Breast epithelium (tissue), 4 donors: ENCODE results near the gene FGF11. TPM values are rescaled to one million over a fixed set of nuclear protein-coding genes. Genes with fewer than 3 reads are reported as not detected.

Source experiments
- DNase-seq, 2 donors: peaks; one replicate each; pipeline ENCODE4 v3.0.0-alpha.2; 2019; ENCODE audit warnings: low spot score in 2 of 2
- H3K27ac ChIP-seq, 2 donors: fragments of 200-600 bp; sonication (generic) in 1 of 2; one replicate each; pipeline ENCODE4 v1.5.1; 2016 to 2019; ENCODE audit warnings: mild to moderate bottlenecking in 1 of 2
- H3K27me3 ChIP-seq, 2 donors: fragments of 200-600 bp; sonication (generic) in 1 of 2; one replicate each; pipeline versions ENCODE4 v1.5.1 to v1.6.0; 2017 to 2019; ENCODE audit warnings: control low read depth in 1 of 2, mild to moderate bottlenecking in 1 of 2
- H3K36me3 ChIP-seq: fragments of 200-600 bp; one replicate; pipeline ENCODE4 v1.5.1; 2019
- H3K4me1 ChIP-seq, 2 donors: fragments of 200-600 bp; sonication (generic); one replicate each; pipeline ENCODE4 v1.5.1; 2016 to 2019; ENCODE audit warnings: control low read depth in 1 of 2
- H3K4me3 ChIP-seq, 3 donors: fragments of 200-600 bp; sonication (generic); 1 replicate in 2 of 3; 2 replicates in 1 of 3; pipeline ENCODE4 v1.5.1; 2016 to 2019; ENCODE audit warnings: mild to moderate bottlenecking in 3 of 3, moderate library complexity in 2 of 3
- H3K9me3 ChIP-seq, 2 donors: fragments of 200-600 bp; sonication (generic) in 1 of 2; one replicate each; pipeline ENCODE4 v1.5.1; 2016 to 2019; ENCODE audit warnings: control low read depth in 1 of 2
- CTCF ChIP-seq, 3 donors: fragments of 450-650 bp; IDR thresholded peaks; one replicate each; pipeline ENCODE4 v1.5.1; 2016 to 2017; ENCODE audit warnings: antibody characterized with exemption in 3 of 3, mild to moderate bottlenecking in 3 of 3, moderate library complexity in 3 of 3
- POLR2A ChIP-seq: fragments of 450-650 bp; IDR thresholded peaks from one replicate; pipeline ENCODE4 v1.6.1; 2016; ENCODE audit warnings: antibody characterized with exemption, mild to moderate bottlenecking, moderate library complexity
- POLR2AphosphoS5 ChIP-seq, 3 donors: sonication (generic); formaldehyde crosslinking; IDR thresholded peaks; one replicate each; pipeline ENCODE4 v1.6.1; 2017; ENCODE audit warnings: antibody characterized with exemption in 3 of 3
- intact Hi-C: fragments of 100-400 bp; cut with DNase I; formaldehyde crosslinking; loops from one replicate; pipeline ENCODE4 v1.15.1; 2023; ENCODE audit warnings: low total_unique reads
- total RNA-seq, 3 donors: library from RNA; depleted of rRNA; stranded (reverse); fragments of >200 nt; gene quantifications; one replicate each; pipeline ENCODE4 v1.1.0, GENCODE V29; 2016

FGF11 gene
- total RNA-seq, 3 donors from 2014 or later = 2.1 to 2.9 (median 2.9) TPM

GRCh38 chr17:7484067-7484918 lies 45.0 kb downstream of the FGF11 start, which contains the start of gene POLR2A:
Gene POLR2A (plus strand): TSS chr17:7484366.
- Histone ChIP-seq H3K27ac (peak within 1 kb of the TSS; percentile 99), H3K27me3 (no peaks in the 10 kb centered on the region), H3K4me3 (peak within 1 kb of the TSS; percentile 46 to 76 (median 68)), H3K4me1 (peaks cover 12 to 23% of the 10 kb centered on the region in 2 donors), H3K36me3 (no peaks in the 10 kb centered on the region), H3K9me3 (no peaks in the 10 kb centered on the region)
- peak; percentile 98 to 99 for DNase-seq
- peak; percentile 100 for TF ChIP-seq POLR2AphosphoS5 (IDR thresholded peaks at IDR 0.05)
- TF ChIP-seq POLR2A = peak; percentile 100
- peak in 1 of 3 donors; percentile 45 for TF ChIP-seq CTCF (IDR thresholded peaks at IDR 0.05)
- intact Hi-C loops = loop anchor here (10.0 kb wide), 1 partner anchor 49 kb away; the partner anchor contains the start of genes FGF11 and TMEM102

- H3K9me3 ChIP-seq = no peaks in the 10 kb centered on the region
- intact Hi-C loops = loop anchor here (10.0 kb wide), 1 partner anchor 50 kb away; the partner anchor contains the start of genes FGF11 and TMEM102
- H3K4me1 ChIP-seq = peaks cover 12 to 24% of the 10 kb centered on the region in 2 donors
- no peak for DNase-seq
- H3K36me3 ChIP-seq = no peaks in the 10 kb centered on the region
- no peaks in the 10 kb centered on the region for H3K27me3 ChIP-seq
- TF ChIP-seq POLR2AphosphoS5 (IDR thresholded peaks at IDR 0.05) (no peak), CTCF (IDR thresholded peaks at IDR 0.05) (no peak)
- H3K27ac ChIP-seq = peak overlapping the region; percentile 99
- peak overlapping the region; percentile 46 to 76 (median 68) for H3K4me3 ChIP-seq
Observed at GRCh38 chr17:7484919-7485377, 45.6 kb downstream of the FGF11 start.

- H3K27ac ChIP-seq = peak overlapping the region; percentile 50 to 60
- peak overlapping the region; percentile 46 to 76 (median 68) for H3K4me3 ChIP-seq
- no peaks in the 10 kb centered on the region for H3K27me3 ChIP-seq
- H3K36me3 ChIP-seq = no peaks in the 10 kb centered on the region
- TF ChIP-seq POLR2A (no peak), POLR2AphosphoS5 (IDR thresholded peaks at IDR 0.05) (no peak), CTCF (IDR thresholded peaks at IDR 0.05) (no peak)
- peaks cover 12 to 24% of the 10 kb centered on the region in 2 donors for H3K4me1 ChIP-seq
- no peaks in the 10 kb centered on the region for H3K9me3 ChIP-seq
- intact Hi-C loops = loop anchor here (10.0 kb wide), 1 partner anchor 51 kb away; the partner anchor contains the start of genes FGF11 and TMEM102
- DNase-seq = no peak
Observed at GRCh38 chr17:7486181-7486580, 46.9 kb downstream of the FGF11 start.

- intact Hi-C loops = no loop called here
Observed at GRCh38 chr17:7490144-7490543, 50.8 kb downstream of the FGF11 start.

More at GRCh38 chr17:7490144-7490543, 50.8 kb downstream of the FGF11 start:
- no peaks in the 10 kb centered on the region for H3K9me3 ChIP-seq
- H3K4me1 ChIP-seq = peaks cover 5 to 24% of the 10 kb centered on the region in 2 donors
- TF ChIP-seq CTCF (IDR thresholded peaks at IDR 0.05) (no peak), POLR2AphosphoS5 (IDR thresholded peaks at IDR 0.05) (no peak)
- H3K27ac ChIP-seq = no peak overlapping the region
- no peaks in the 10 kb centered on the region for H3K27me3 ChIP-seq
- no peak overlapping the region for H3K4me3 ChIP-seq
- no peaks in the 10 kb centered on the region for H3K36me3 ChIP-seq
- no peak for DNase-seq
